GM12878 (cell line): Measurements from ENCODE around the gene DEF6. TPM values are rescaled to one million over a fixed set of nuclear protein-coding genes. Genes with fewer than 3 reads are reported as not detected.

Source experiments
- ATF2 ChIP-seq: IDR thresholded peaks from 2 replicates; pipeline ENCODE4 v1.6.1; 2012; ENCODE audit warnings: low read length, inconsistent platforms
- ATF7 ChIP-seq: fragments of 450-650 bp; IDR thresholded peaks from 2 replicates; pipeline ENCODE4 v1.6.1; 2016; ENCODE audit warnings: low read depth, mild to moderate bottlenecking
- BCL3 ChIP-seq: IDR thresholded peaks from 2 replicates; pipeline ENCODE4 v1.6.1; 2011; ENCODE audit warnings: borderline replicate concordance, low read depth, mild to moderate bottlenecking, moderate library complexity, low read length; ENCODE audit not compliant: insufficient read depth, poor library complexity, severe bottlenecking
- CHD4 ChIP-seq: fragments of 200-600 bp; sonication (generic); IDR thresholded peaks from 2 replicates; pipeline ENCODE4 v1.6.1; 2016; ENCODE audit warnings: mild to moderate bottlenecking
- CTCF ChIP-seq, 3 experiments: IDR thresholded peaks in 2 of 3; conservative IDR thresholded peaks in 1 of 3; 2 replicates each; pipeline ENCODE4 v1.5.1; 2011; ENCODE audit warnings: low read depth in 3 of 3, low read length in 3 of 3, mild to moderate bottlenecking in 3 of 3, control low read depth in 2 of 3, moderate library complexity in 2 of 3, inconsistent platforms in 1 of 3, mixed read lengths in 1 of 3; ENCODE audit not compliant: control insufficient read depth in 2 of 3, insufficient read depth in 1 of 3; ENCODE audit errors: extremely low read depth in 1 of 3
- DPF2 ChIP-seq: fragments of 450-650 bp; IDR thresholded peaks from 2 replicates; pipeline ENCODE4 v1.6.1; 2017; ENCODE audit warnings: mild to moderate bottlenecking
- E4F1 ChIP-seq: fragments of 450-650 bp; IDR thresholded peaks from 2 replicates; pipeline ENCODE4 v1.6.1; 2018; ENCODE audit warnings: borderline replicate concordance, mild to moderate bottlenecking; ENCODE audit not compliant: partially characterized antibody
- EGR1 ChIP-seq, 2 experiments: IDR thresholded peaks; 1 replicate in 1 of 2; 2 replicates in 1 of 2; pipeline ENCODE4 v1.6.1; 2011 to 2012; ENCODE audit warnings: low read depth in 2 of 2, low read length in 2 of 2, borderline replicate concordance in 1 of 2, mild to moderate bottlenecking in 1 of 2, moderate library complexity in 1 of 2
- GATAD2B ChIP-seq: fragments of 450-650 bp; conservative IDR thresholded peaks from 2 replicates; pipeline ENCODE4 v1.6.1; 2017; ENCODE audit warnings: low read depth, mild to moderate bottlenecking, moderate library complexity
- HSF1 ChIP-seq: fragments of 150-350 bp; IDR thresholded peaks from 2 replicates; pipeline ENCODE4 v1.6.1; 2014; ENCODE audit warnings: mild to moderate bottlenecking, low read depth, low read length
- KDM1A ChIP-seq: fragments of 200-600 bp; sonication (generic); IDR thresholded peaks from 2 replicates; pipeline ENCODE4 v1.6.1; 2016; ENCODE audit warnings: borderline replicate concordance
- MTA2 ChIP-seq: fragments of 450-650 bp; IDR thresholded peaks from 2 replicates; pipeline ENCODE4 v1.6.1; 2016; ENCODE audit warnings: low read depth, mild to moderate bottlenecking, moderate library complexity
- NFIC ChIP-seq: IDR thresholded peaks from 2 replicates; pipeline ENCODE4 v1.6.1; 2012; ENCODE audit warnings: low read depth, mild to moderate bottlenecking, inconsistent platforms, low read length, moderate library complexity
- NFXL1 ChIP-seq: fragments of 450-650 bp; IDR thresholded peaks from 2 replicates; pipeline ENCODE4 v1.6.1; 2017; ENCODE audit warnings: antibody characterized with exemption, mild to moderate bottlenecking, borderline replicate concordance
- NRF1 ChIP-seq: conservative IDR thresholded peaks from 2 replicates; pipeline ENCODE4 v1.6.1; 2011; ENCODE audit warnings: mild to moderate bottlenecking, low read depth, low read length, improper control_type of control experiment
- SREBF1 ChIP-seq: IDR thresholded peaks from 2 replicates; pipeline ENCODE4 v1.6.1; 2012; ENCODE audit warnings: mild to moderate bottlenecking, low read length
- SRF ChIP-seq, 2 experiments: IDR thresholded peaks; 2 replicates each; pipeline ENCODE4 v1.6.1; 2011; ENCODE audit warnings: low read depth in 2 of 2, low read length in 2 of 2, mild to moderate bottlenecking in 1 of 2, moderate library complexity in 1 of 2
- ZNF274 ChIP-seq: IDR thresholded peaks from one replicate; pipeline ENCODE4 v1.8.0; 2011; ENCODE audit not compliant: insufficient read length, insufficient read depth
- polyA plus RNA-seq, 11 experiments: library from polyadenylated mRNA; depleted of rRNA in 4 of 11; unstranded in 6 of 11; stranded (reverse) in 5 of 11; fragments of >200 nt; fragmentation: Nextera tagmentation in 4 of 11; fragmentation: Illumina TruSeq in 1 of 11; extraction: Ambion mirVana in 4 of 11; extraction: Trizol in 1 of 11; gene quantifications; 1 replicate in 1 of 11; 2 replicates in 10 of 11; pipeline versions ENCODE4 v1.2.1 to v1.2.3, GENCODE V29; 2011 to 2016; ENCODE audit warnings: inconsistent platforms in 2 of 11, missing spikeins in 2 of 11, low read depth in 1 of 11
- total RNA-seq, 4 experiments: library from RNA; depleted of rRNA in 3 of 4; stranded (reverse); fragments of >200 nt in 3 of 4; fragmentation: Illumina TruSeq in 1 of 4; extraction: Trizol in 1 of 4; gene quantifications; 2 replicates each; pipeline versions ENCODE4 v1.2.1 to v1.2.3, GENCODE V29; 2013 to 2021

Gene DEF6
- total and polyA plus RNA-seq, 10 of the 15 experiments (the other 5 are each of a cell fraction or from before 2014, with no cell fraction given) = 3.3 to 69.5 (median 48.8) TPM

- TF ChIP-seq BCL3 (no peak), E4F1 (no peak), HSF1 (no peak), ATF2 (no peak; the same call in 1 of the 2 replicates), NRF1 (no peak), MTA2 (peak; percentile 21; the same call in 1 of the 2 replicates), CTCF (IDR thresholded peaks at IDR 0.05 in 2 of 3, conservative IDR thresholded peaks at IDR 0.05 in 1 of 3; ENCODE audit: control insufficient read depth in 2 of 3, extremely low read depth in 1 of 3, insufficient read depth in 1 of 3, low read depth in 3 of 3, low read length in 3 of 3) (no peak), KDM1A (no peak), EGR1 (IDR thresholded peaks at IDR 0.05; ENCODE audit: borderline replicate concordance in 1 of 2, low read depth in 2 of 2, low read length in 2 of 2) (peak in 1 of 2 experiments; percentile 36; a peak in 1 of 3 replicates), DPF2 (0 out of 2 replicates have a peak, but pooled peaks have one; percentile 18), CHD4 (no peak), ZNF274 (no peak), NFXL1 (no peak), SREBF1 (no peak), NFIC (peak; percentile 33; the same call in 1 of the 2 replicates), ATF7 (0 out of 2 replicates have a peak, but pooled peaks have one; percentile 15), SRF (IDR thresholded peaks at IDR 0.05; ENCODE audit: low read depth in 2 of 2, low read length in 2 of 2) (peak; percentile 74 to 79; a peak in 3 of 4 replicates), GATAD2B (no peak)
These were observed 72.6 kb downstream of the DEF6 start (continued) for GRCh38 chr6:35370124-35370741.
